Cardiac fibroblast (primary cell): ENCODE data around the gene DPYSL5.

Experiments used
- DNase-seq, 2 donors: peaks; one replicate each; pipeline versions ENCODE4 v3.0.0 to v3.0.0-alpha.2; 2010; ENCODE audit warnings: low read depth in 2 of 2
- H3K4me3 ChIP-seq, 2 donors: replicated peaks in 1 of 2; 1 replicate in 1 of 2; 2 replicates in 1 of 2; pipeline ENCODE4 v1.5.1; 2011; ENCODE audit warnings: low read depth in 2 of 2, low read length in 2 of 2, mild to moderate bottlenecking in 2 of 2, moderate library complexity in 1 of 2
- TF ChIP-seq, protein P1 (sequence below): IDR thresholded peaks from one replicate; pipeline ENCODE4 v1.5.1; 2011; ENCODE audit warnings: low read depth, mild to moderate bottlenecking, low read length, inconsistent platforms

Gene DPYSL5

DNA sequence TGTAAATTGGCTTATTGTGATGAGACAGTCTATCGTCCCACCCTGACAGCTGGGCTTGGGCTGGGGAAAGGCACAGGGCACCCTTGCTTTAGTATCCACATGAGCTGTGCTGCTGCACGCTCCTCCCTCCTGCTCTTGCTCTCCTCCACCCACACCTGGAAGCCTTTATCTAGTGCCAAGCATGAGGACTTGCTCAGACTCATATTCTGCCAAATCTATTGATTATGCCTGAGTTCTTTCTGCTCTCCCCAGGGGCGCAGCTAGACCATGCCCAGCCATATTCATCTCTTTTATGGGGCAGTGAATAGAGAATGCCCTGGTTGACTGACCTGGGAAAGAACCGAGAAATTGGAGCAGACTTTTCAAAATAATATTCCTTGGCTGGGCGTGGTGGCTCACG lies 29.0 kb upstream of the DPYSL5 start:
- TF ChIP-seq, protein P1, sequence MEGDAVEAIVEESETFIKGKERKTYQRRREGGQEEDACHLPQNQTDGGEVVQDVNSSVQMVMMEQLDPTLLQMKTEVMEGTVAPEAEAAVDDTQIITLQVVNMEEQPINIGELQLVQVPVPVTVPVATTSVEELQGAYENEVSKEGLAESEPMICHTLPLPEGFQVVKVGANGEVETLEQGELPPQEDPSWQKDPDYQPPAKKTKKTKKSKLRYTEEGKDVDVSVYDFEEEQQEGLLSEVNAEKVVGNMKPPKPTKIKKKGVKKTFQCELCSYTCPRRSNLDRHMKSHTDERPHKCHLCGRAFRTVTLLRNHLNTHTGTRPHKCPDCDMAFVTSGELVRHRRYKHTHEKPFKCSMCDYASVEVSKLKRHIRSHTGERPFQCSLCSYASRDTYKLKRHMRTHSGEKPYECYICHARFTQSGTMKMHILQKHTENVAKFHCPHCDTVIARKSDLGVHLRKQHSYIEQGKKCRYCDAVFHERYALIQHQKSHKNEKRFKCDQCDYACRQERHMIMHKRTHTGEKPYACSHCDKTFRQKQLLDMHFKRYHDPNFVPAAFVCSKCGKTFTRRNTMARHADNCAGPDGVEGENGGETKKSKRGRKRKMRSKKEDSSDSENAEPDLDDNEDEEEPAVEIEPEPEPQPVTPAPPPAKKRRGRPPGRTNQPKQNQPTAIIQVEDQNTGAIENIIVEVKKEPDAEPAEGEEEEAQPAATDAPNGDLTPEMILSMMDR: no peak
- no peak overlapping the region for H3K4me3 ChIP-seq

DNA sequence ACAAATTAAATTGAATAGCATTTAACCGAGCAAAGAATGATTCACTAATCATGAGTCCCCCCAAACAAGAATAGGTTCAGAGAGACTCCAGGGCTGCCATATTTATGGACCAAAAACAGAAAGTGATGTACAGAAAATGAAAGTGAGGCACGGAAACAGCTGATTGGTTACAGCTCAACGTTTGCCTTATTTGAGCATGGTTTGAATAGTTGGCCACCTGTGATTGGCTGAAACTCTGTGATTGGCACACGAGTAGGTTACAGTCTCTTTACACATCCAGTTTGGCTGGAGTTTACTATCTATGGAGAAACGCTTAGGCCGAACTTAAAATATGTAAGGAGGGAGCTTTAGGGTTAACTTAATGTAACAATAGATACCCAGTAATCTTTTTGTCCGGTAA lies 27.0 kb upstream of the DPYSL5 start:
- H3K4me3 ChIP-seq: no peak overlapping the region
- TF ChIP-seq, protein P1: no peak
- DNase-seq: no peak

More for the DNA sequence above, 29.0 kb upstream of the DPYSL5 start:
- no peak for DNase-seq

DNA sequence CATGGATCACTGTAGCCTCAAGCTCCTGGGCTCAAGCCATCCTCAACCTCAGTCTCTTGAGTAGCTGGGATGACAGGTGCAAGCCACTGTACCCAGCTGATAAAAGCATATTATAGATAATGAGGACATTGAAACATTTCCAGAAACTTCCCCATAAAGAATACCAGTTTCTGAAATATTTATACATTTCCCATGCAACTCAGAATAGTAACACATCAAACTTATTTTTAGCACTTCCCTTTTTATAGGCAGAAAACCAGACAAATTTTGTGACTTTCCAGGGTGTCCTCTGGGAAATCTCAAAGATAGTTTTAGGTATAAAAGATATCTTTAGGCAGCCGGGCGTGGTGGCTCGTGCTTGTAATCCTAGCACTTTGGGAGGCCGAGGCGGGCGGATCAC lies 25.1 kb upstream of the DPYSL5 start:
- TF ChIP-seq, protein P1: no peak
- no peak for DNase-seq
- no peak overlapping the region for H3K4me3 ChIP-seq

DNA sequence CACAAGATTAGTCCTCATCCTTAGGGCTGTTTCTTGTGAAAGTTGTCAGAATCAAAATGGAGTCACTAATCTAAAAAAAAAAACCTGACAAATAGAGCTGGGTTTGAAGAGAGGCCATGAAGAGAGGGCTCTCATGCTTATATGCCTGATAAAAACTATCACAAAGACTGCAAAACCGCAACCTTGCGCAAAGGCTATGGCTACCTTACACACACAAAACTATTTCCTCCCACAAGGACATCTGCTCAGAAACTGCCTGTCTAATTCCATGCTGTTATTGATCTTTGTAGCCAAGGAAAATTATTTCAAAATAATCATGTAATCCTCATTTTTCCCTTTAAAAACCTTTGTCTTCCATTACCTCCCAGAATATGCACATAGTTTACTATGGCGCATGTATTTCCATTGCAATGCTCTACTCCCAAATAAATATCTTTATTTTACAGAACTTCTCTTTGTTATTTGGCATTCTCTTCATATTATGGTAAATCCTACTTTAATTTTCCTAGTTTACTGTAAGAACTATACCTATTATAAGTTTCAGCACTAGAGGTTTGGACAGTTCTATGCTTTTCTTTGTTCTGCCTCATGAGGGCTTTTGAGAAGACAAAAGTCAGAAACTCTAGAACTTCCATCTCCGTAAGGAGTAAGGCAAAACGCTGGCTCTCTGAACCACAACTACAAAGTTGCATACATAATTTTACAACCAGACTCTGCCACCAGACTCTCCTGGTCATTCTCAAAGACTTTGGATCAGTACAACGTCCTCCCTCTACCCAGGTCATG lies 9.6 kb upstream of the DPYSL5 start:
- DNase-seq: peak; percentile 36 to 46
- TF ChIP-seq, protein P1: no peak

DNA sequence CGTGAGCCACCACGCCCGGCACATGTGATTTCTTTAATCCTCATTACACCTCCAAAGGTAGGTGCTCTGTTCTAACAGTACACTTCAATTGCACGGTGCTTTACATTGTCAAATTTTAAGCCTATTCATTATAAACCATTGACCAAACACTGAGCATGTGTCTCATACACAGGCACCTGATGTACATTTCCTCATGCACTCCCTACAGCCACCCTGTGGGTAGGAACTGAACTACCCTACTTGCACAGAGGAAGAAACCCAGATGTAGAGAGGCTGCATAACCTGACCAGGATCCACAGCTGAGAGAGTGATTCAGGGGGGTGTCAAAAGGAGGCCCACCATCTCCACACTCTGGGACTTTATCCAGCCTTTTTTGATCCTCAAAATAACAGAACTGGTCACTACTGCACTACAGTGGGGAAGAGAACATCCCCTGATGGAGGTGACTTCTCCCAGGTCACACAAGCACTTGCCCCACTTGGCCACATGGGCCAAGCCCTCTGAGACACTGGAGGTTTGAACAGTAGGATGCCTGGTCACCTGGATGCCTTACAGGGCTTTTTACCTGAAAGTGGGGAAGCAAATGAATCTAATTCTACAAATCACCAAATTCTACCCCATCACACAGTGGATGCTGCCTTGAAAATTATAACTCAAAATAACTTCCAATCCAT lies 6.9 kb upstream of the DPYSL5 start:
- H3K4me3 ChIP-seq: no peak overlapping the region
- DNase-seq: peak in 1 of 2 donors; percentile 10
- TF ChIP-seq, protein P1: peak; percentile 23

More for the DNA sequence above, 9.6 kb upstream of the DPYSL5 start:
- no peak overlapping the region for H3K4me3 ChIP-seq

DNA sequence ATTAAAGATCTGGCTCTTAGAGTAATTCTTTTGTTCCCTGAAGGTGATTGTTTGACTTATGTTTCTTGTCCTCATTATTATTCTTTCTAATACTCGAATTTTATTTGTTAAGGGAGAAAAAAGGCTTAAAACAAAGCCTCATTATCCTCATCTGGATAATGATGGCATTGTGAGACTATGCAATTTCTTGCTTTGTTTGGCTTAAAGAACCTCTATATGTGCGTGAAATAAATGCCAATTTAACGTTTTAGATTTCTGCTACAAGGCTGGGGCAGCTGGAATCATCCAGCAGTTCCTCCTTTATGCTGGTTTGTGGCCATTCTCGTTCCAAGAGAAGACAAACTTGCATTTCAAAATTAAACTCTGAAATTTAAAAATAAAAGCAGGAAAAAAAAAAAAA lies 4.9 kb upstream of the DPYSL5 start:
- no peak for DNase-seq
- TF ChIP-seq, protein P1: no peak
- no peak overlapping the region for H3K4me3 ChIP-seq
